Mesenchymal stem cell (in vitro differentiated cells and primary cell): ENCODE measurements around the gene TENM3.

Source experiments
- DNase-seq: peaks from one replicate; pipeline ENCODE4 v3.0.0-alpha.2; 2013
- H2AFZ ChIP-seq: one replicate; pipeline ENCODE4 v1.6.1; 2013; ENCODE audit warnings: low read depth, mild to moderate bottlenecking, control low read depth, inconsistent platforms, low read length, moderate library complexity
- H2AK5ac ChIP-seq: 2 replicates; pipeline ENCODE4 v1.6.1; 2013; ENCODE audit warnings: low read length, moderate library complexity, mild to moderate bottlenecking, inconsistent platforms; ENCODE audit not compliant: severe bottlenecking
- H2BK120ac ChIP-seq: one replicate; pipeline ENCODE4 v1.6.1; 2013; ENCODE audit warnings: low read depth, mild to moderate bottlenecking, inconsistent platforms, low read length, moderate library complexity
- H2BK12ac ChIP-seq, 2 experiments: one replicate each; pipeline ENCODE4 v1.6.1; 2013; ENCODE audit warnings: inconsistent platforms in 2 of 2, low read length in 2 of 2, mild to moderate bottlenecking in 2 of 2, moderate library complexity in 2 of 2, control low read depth in 1 of 2
- H2BK15ac ChIP-seq: one replicate; pipeline ENCODE4 v1.6.1; 2013; ENCODE audit warnings: mild to moderate bottlenecking, low read depth, inconsistent platforms; ENCODE audit not compliant: poor library complexity, severe bottlenecking
- H2BK5ac ChIP-seq: 2 replicates; pipeline ENCODE4 v1.6.1; 2013; ENCODE audit warnings: low read depth, mild to moderate bottlenecking, low read length, control low read depth, inconsistent platforms; ENCODE audit not compliant: poor library complexity, severe bottlenecking
- H3K14ac ChIP-seq, 2 experiments: one replicate each; pipeline ENCODE4 v1.6.1; 2013; ENCODE audit warnings: inconsistent platforms in 2 of 2, low read length in 2 of 2, control low read depth in 1 of 2, mild to moderate bottlenecking in 1 of 2, moderate library complexity in 1 of 2
- H3K18ac ChIP-seq, 2 experiments: one replicate each; pipeline ENCODE4 v1.6.1; 2013; ENCODE audit warnings: inconsistent platforms in 2 of 2, low read length in 2 of 2, control low read depth in 1 of 2, low read depth in 1 of 2, mild to moderate bottlenecking in 1 of 2
- H3K23ac ChIP-seq, 2 experiments: one replicate each; pipeline ENCODE4 v1.6.1; 2013; ENCODE audit warnings: inconsistent platforms in 2 of 2, low read length in 2 of 2, mild to moderate bottlenecking in 2 of 2, moderate library complexity in 2 of 2, control low read depth in 1 of 2
- H3K27ac ChIP-seq: 2 replicates; pipeline ENCODE4 v1.5.1; 2013; ENCODE audit warnings: mild to moderate bottlenecking, moderate library complexity, low read length, control low read depth, inconsistent platforms; ENCODE audit not compliant: poor library complexity, severe bottlenecking
- H3K27me3 ChIP-seq, 2 experiments: 2 replicates each; pipeline versions ENCODE4 v1.6.1 to v1.7.0; 2013; ENCODE audit warnings: low read length in 2 of 2, mild to moderate bottlenecking in 2 of 2, moderate library complexity in 2 of 2, control low read depth in 1 of 2, inconsistent platforms in 1 of 2; ENCODE audit not compliant: control insufficient read depth in 1 of 2, insufficient read depth in 1 of 2
- H3K36me3 ChIP-seq, 2 experiments: 2 replicates each; pipeline versions ENCODE4 v1.6.1 to v1.7.0; 2013; ENCODE audit warnings: low read length in 2 of 2, control low read depth in 1 of 2, inconsistent platforms in 1 of 2, low read depth in 1 of 2, mild to moderate bottlenecking in 1 of 2; ENCODE audit not compliant: insufficient read depth in 2 of 2, control insufficient read depth in 1 of 2
- H3K4ac ChIP-seq, 2 experiments: one replicate each; pipeline ENCODE4 v1.6.1; 2013; ENCODE audit warnings: inconsistent platforms in 2 of 2, low read length in 2 of 2, mild to moderate bottlenecking in 2 of 2, moderate library complexity in 2 of 2, control low read depth in 1 of 2, low read depth in 1 of 2
- H3K4me1 ChIP-seq: 2 replicates; pipeline ENCODE4 v1.6.1; 2013; ENCODE audit warnings: low read depth, low read length, control low read depth; ENCODE audit not compliant: control insufficient read depth, insufficient read depth
- H3K4me2 ChIP-seq: 2 replicates; pipeline ENCODE4 v1.6.1; 2013; ENCODE audit warnings: low read length, mild to moderate bottlenecking, inconsistent platforms; ENCODE audit not compliant: poor library complexity, severe bottlenecking
- H3K4me3 ChIP-seq, 2 experiments: 2 replicates each; pipeline versions ENCODE4 v1.5.1 to v1.7.0; 2013; ENCODE audit warnings: low read length in 2 of 2, mild to moderate bottlenecking in 2 of 2, control low read depth in 1 of 2, low read depth in 1 of 2; ENCODE audit not compliant: insufficient read depth in 1 of 2
- H3K79me1 ChIP-seq: replicated peaks from 2 replicates; pipeline ENCODE4 v1.6.1; 2013; ENCODE audit warnings: mild to moderate bottlenecking, control low read depth, low read length, inconsistent platforms; ENCODE audit not compliant: poor library complexity, severe bottlenecking
- H3K9ac ChIP-seq: 2 replicates; pipeline ENCODE4 v1.7.0; 2013; ENCODE audit warnings: mild to moderate bottlenecking, low read length, moderate library complexity
- H3K9me3 ChIP-seq: 2 replicates; pipeline ENCODE4 v1.7.0; 2013; ENCODE audit warnings: mild to moderate bottlenecking, low read length; ENCODE audit not compliant: control insufficient read depth
- H4K8ac ChIP-seq: one replicate; pipeline ENCODE4 v1.6.1; 2013; ENCODE audit warnings: inconsistent platforms, mild to moderate bottlenecking, low read length, moderate library complexity
- H4K91ac ChIP-seq: one replicate; pipeline ENCODE4 v1.6.1; 2013; ENCODE audit warnings: mild to moderate bottlenecking, low read length, inconsistent platforms
- WGBS: methylation state at CpG from one replicate; pipeline ENCODE4 v1.1.7; 2013; ENCODE audit warnings: mixed read lengths; 5-methylcytosine and 5-hydroxymethylcytosine counted together

Gene TENM3

GRCh38 chr4:182838535-182838934, 595.3 kb downstream of the TENM3 start:
- H3K4me2 ChIP-seq: no peak overlapping the region
- H3K27ac ChIP-seq: no peak overlapping the region
- no peak overlapping the region for H2BK120ac ChIP-seq
- no peaks in the 10 kb centered on the region for H3K4me1 ChIP-seq
- peaks cover 12 to 17% of the 10 kb centered on the region in 2 experiments for H3K27me3 ChIP-seq
- no peak for DNase-seq
- no peak overlapping the region for H2BK5ac ChIP-seq
- H3K36me3 ChIP-seq: no peaks in the 10 kb centered on the region
- 72% methylated on average over 10 of the region's 10 CpGs for WGBS
- no peak overlapping the region for H3K4me3 ChIP-seq
- no peak overlapping the region for H3K14ac ChIP-seq
- H2BK15ac ChIP-seq: no peak overlapping the region
- H3K9ac ChIP-seq: no peak overlapping the region
- no peak overlapping the region for H2BK12ac ChIP-seq
- no peak overlapping the region for H3K18ac ChIP-seq
- H3K79me1 ChIP-seq: no peaks in the 10 kb centered on the region
- H2AFZ ChIP-seq: no peak overlapping the region
- no peak overlapping the region for H4K91ac ChIP-seq
- no peak overlapping the region for H3K4ac ChIP-seq
- no peaks in the 10 kb centered on the region for H3K9me3 ChIP-seq
- H2AK5ac ChIP-seq: no peak overlapping the region
- H4K8ac ChIP-seq: no peak overlapping the region
- H3K23ac ChIP-seq: no peak overlapping the region

DNA sequence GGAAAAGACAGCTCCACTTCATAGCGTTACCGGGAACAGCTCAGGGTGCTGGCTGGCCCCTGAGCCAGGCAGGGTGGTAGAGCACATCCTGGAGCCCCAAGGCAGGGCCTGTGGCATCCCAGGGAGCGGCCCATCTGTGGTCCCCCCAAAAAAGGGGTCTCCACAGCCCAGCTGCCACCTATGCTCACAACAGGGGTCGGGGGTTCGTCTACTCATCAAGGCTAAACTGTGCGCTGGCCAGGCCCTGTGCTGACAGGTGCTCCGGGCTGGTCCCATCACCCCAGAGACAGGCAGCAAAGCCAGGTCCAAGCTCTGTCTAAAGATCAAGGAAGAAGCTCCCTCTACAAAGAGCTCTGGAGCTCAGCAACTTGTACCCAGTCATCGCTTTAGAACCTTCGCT, 596.1 kb downstream of the TENM3 start:
- no peak overlapping the region for H3K4ac ChIP-seq
- H3K14ac ChIP-seq: no peak overlapping the region
- no peak overlapping the region for H3K23ac ChIP-seq
- H4K8ac ChIP-seq: no peak overlapping the region
- H3K9ac ChIP-seq: no peak overlapping the region
- no peaks in the 10 kb centered on the region for H3K36me3 ChIP-seq
- H3K4me1 ChIP-seq: no peaks in the 10 kb centered on the region
- no peak overlapping the region for H3K4me2 ChIP-seq
- no peak overlapping the region for H2AK5ac ChIP-seq
- H4K91ac ChIP-seq: no peak overlapping the region
- no peak overlapping the region for H2BK12ac ChIP-seq
- no peak overlapping the region for H2BK5ac ChIP-seq
- peaks cover 12 to 17% of the 10 kb centered on the region in 2 experiments for H3K27me3 ChIP-seq
- H3K4me3 ChIP-seq: no peak overlapping the region
- H3K27ac ChIP-seq: no peak overlapping the region
- no peaks in the 10 kb centered on the region for H3K9me3 ChIP-seq
- DNase-seq: no peak
- WGBS: 86% methylated on average over 9 of the region's 9 CpGs
- no peak overlapping the region for H2AFZ ChIP-seq
- no peaks in the 10 kb centered on the region for H3K79me1 ChIP-seq
- no peak overlapping the region for H3K18ac ChIP-seq
- H2BK120ac ChIP-seq: no peak overlapping the region
- H2BK15ac ChIP-seq: no peak overlapping the region

GRCh38 chr4:182840108-182840507, 596.9 kb downstream of the TENM3 start:
- H4K91ac ChIP-seq: no peak overlapping the region
- no peak overlapping the region for H2BK15ac ChIP-seq
- H3K4me2 ChIP-seq: no peak overlapping the region
- 90% methylated on average over 9 of the region's 10 CpGs for WGBS
- no peak overlapping the region for H2AK5ac ChIP-seq
- H2AFZ ChIP-seq: no peak overlapping the region
- H4K8ac ChIP-seq: no peak overlapping the region
- H3K4ac ChIP-seq: no peak overlapping the region
- no peaks in the 10 kb centered on the region for H3K36me3 ChIP-seq
- no peak overlapping the region for H3K23ac ChIP-seq
- H2BK5ac ChIP-seq: no peak overlapping the region
- no peak overlapping the region for H3K18ac ChIP-seq
- H3K4me1 ChIP-seq: no peaks in the 10 kb centered on the region
- DNase-seq: no peak
- H2BK120ac ChIP-seq: no peak overlapping the region
- H3K9ac ChIP-seq: no peak overlapping the region
- H3K27me3 ChIP-seq: peaks cover 12 to 13% of the 10 kb centered on the region in 2 experiments
- H3K9me3 ChIP-seq: no peaks in the 10 kb centered on the region
- no peaks in the 10 kb centered on the region for H3K79me1 ChIP-seq
- H3K27ac ChIP-seq: no peak overlapping the region
- H2BK12ac ChIP-seq: no peak overlapping the region
- H3K4me3 ChIP-seq: no peak overlapping the region
- no peak overlapping the region for H3K14ac ChIP-seq

GRCh38 chr4:182842104-182842600, 599.0 kb downstream of the TENM3 start:
- Histone ChIP-seq H2BK5ac (no peak overlapping the region), H3K79me1 (no peaks in the 10 kb centered on the region), H3K14ac (no peak overlapping the region), H3K4me1 (no peaks in the 10 kb centered on the region), H2BK12ac (no peak overlapping the region), H2AFZ (no peak overlapping the region), H3K23ac (no peak overlapping the region), H2AK5ac (no peak overlapping the region), H3K18ac (no peak overlapping the region), H3K9me3 (no peaks in the 10 kb centered on the region), H3K27ac (no peak overlapping the region), H3K4ac (no peak overlapping the region), H3K27me3 (peaks cover 6 to 12% of the 10 kb centered on the region in 2 experiments), H2BK15ac (no peak overlapping the region), H3K4me2 (no peak overlapping the region), H2BK120ac (no peak overlapping the region), H3K4me3 (no peak overlapping the region), H3K9ac (no peak overlapping the region), H4K8ac (no peak overlapping the region), H3K36me3 (no peaks in the 10 kb centered on the region), H4K91ac (no peak overlapping the region)
- no peak for DNase-seq
- 86% methylated on average over 11 of the region's 11 CpGs for WGBS
